Endodermal cell (in vitro differentiated cells): Measurements from ENCODE around the gene WDR86. TPM values are rescaled to one million over a fixed set of nuclear protein-coding genes. Genes with fewer than 3 reads are reported as not detected.
A peak's percentile ranks its signal among the peaks of the same experiment; 100 is the strongest.

Experiments used
- DNase-seq: peaks from one replicate; pipeline ENCODE4 v3.0.0-alpha.2; 2017
- H3K27ac ChIP-seq: 2 replicates; pipeline ENCODE4 v1.5.1; 2013; ENCODE audit warnings: mild to moderate bottlenecking, low read depth, low read length, moderate library complexity
- H3K27me3 ChIP-seq: 2 replicates; pipeline ENCODE4 v1.6.1; 2013; ENCODE audit warnings: mild to moderate bottlenecking, low read length, moderate library complexity; ENCODE audit not compliant: insufficient read depth, control insufficient read depth, poor library complexity, severe bottlenecking
- H3K36me3 ChIP-seq: 2 replicates; pipeline ENCODE4 v1.7.0; 2013; ENCODE audit warnings: mild to moderate bottlenecking, low read length, moderate library complexity; ENCODE audit not compliant: control insufficient read depth, insufficient read depth
- H3K4me1 ChIP-seq: one replicate; pipeline ENCODE4 v1.7.0; 2013; ENCODE audit warnings: low read length; ENCODE audit not compliant: control insufficient read depth, insufficient read depth
- H3K4me3 ChIP-seq: 2 replicates; pipeline ENCODE4 v1.5.1; 2013; ENCODE audit warnings: mild to moderate bottlenecking, low read length, moderate library complexity
- H3K9ac ChIP-seq: 2 replicates; pipeline ENCODE4 v1.6.1; 2013; ENCODE audit warnings: mild to moderate bottlenecking, low read length, moderate library complexity; ENCODE audit not compliant: poor library complexity, severe bottlenecking; ENCODE audit errors: extremely low read depth
- H3K9me3 ChIP-seq: 2 replicates; pipeline ENCODE4 v1.6.1; 2013; ENCODE audit warnings: mild to moderate bottlenecking, low read length, moderate library complexity; ENCODE audit not compliant: control insufficient read depth
- H3K27ac Mint-ChIP-seq: 2 replicates; pipeline ENCODE4 v1.8.0; 2020; ENCODE audit warnings: mixed read lengths
- H3K27me3 Mint-ChIP-seq: 2 replicates; pipeline ENCODE4 v1.8.0; 2021; ENCODE audit warnings: mild to moderate bottlenecking, mixed read lengths; ENCODE audit not compliant: insufficient read depth
- H3K36me3 Mint-ChIP-seq: 2 replicates; pipeline ENCODE4 v1.8.0; 2020; ENCODE audit warnings: low read depth, mixed read lengths
- H3K4me1 Mint-ChIP-seq: 2 replicates; pipeline ENCODE4 v1.8.0; 2020; ENCODE audit warnings: mixed read lengths
- H3K4me3 Mint-ChIP-seq: 2 replicates; pipeline ENCODE4 v1.8.0; 2020; ENCODE audit warnings: mild to moderate bottlenecking, moderate library complexity, mixed read lengths
- H3K9me3 Mint-ChIP-seq: 2 replicates; pipeline ENCODE4 v1.8.0; 2020; ENCODE audit warnings: mild to moderate bottlenecking, mixed read lengths
- CTCF ChIP-seq: fragments of 200-600 bp; sonication (generic); conservative IDR thresholded peaks from 2 replicates; pipeline ENCODE4 v1.5.0; 2021; ENCODE audit warnings: antibody characterized with exemption, mild to moderate bottlenecking
- WGBS, 2 experiments: methylation state at CpG; one replicate each; pipeline versions ENCODE4 v1.1.5 to v1.1.7; 2013; ENCODE audit warnings: missing lambda C conversion rate in 2 of 2, mixed read lengths in 1 of 2; ENCODE audit not compliant: insufficient coverage in 1 of 2, insufficient read length in 1 of 2; 5-methylcytosine and 5-hydroxymethylcytosine counted together
- total RNA-seq, 2 donors: library from RNA; stranded (reverse); fragmentation: NEBNext Ultra II Directional in 1 of 2; extraction: Animal tissue kit (Norgen Biotek cat#: 25700) in 1 of 2; gene quantifications; 2 replicates in 1 of 2; 3 replicates in 1 of 2; pipeline ENCODE4 v1.2.1, GENCODE V29; 2021

The WDR86 gene
- total RNA-seq, 2 donors from 2014 or later: 83.3 to 94.2 TPM

GRCh38 chr7:151410405-151411390 lies 860 bp upstream of the WDR86 start:
- H3K27me3 ChIP-seq: no peaks in the 10 kb centered on the region
- H3K27ac Mint-ChIP-seq: peak overlapping the region; percentile 61
- H3K4me1 ChIP-seq: peaks cover 12% of the 10 kb centered on the region
- H3K27ac ChIP-seq: no peak overlapping the region
- TF ChIP-seq CTCF: no peak
- no peaks in the 10 kb centered on the region for H3K9me3 ChIP-seq
- 21 to 29% methylated on average over 38 to 55 of the region's 55 CpGs for WGBS, 2 experiments
- H3K9ac ChIP-seq: peak overlapping the region; percentile 77
- peaks cover 37% of the 10 kb centered on the region for H3K36me3 Mint-ChIP-seq
- peaks cover 12% of the 10 kb centered on the region for H3K36me3 ChIP-seq
- H3K4me3 ChIP-seq: peak overlapping the region; percentile 92
- no peaks in the 10 kb centered on the region for H3K9me3 Mint-ChIP-seq
- peak; percentile 86 for DNase-seq
- H3K4me3 Mint-ChIP-seq: peak overlapping the region; percentile 76
- H3K4me1 Mint-ChIP-seq: peaks cover 28% of the 10 kb centered on the region
- H3K27me3 Mint-ChIP-seq: peaks cover 16% of the 10 kb centered on the region

DNA sequence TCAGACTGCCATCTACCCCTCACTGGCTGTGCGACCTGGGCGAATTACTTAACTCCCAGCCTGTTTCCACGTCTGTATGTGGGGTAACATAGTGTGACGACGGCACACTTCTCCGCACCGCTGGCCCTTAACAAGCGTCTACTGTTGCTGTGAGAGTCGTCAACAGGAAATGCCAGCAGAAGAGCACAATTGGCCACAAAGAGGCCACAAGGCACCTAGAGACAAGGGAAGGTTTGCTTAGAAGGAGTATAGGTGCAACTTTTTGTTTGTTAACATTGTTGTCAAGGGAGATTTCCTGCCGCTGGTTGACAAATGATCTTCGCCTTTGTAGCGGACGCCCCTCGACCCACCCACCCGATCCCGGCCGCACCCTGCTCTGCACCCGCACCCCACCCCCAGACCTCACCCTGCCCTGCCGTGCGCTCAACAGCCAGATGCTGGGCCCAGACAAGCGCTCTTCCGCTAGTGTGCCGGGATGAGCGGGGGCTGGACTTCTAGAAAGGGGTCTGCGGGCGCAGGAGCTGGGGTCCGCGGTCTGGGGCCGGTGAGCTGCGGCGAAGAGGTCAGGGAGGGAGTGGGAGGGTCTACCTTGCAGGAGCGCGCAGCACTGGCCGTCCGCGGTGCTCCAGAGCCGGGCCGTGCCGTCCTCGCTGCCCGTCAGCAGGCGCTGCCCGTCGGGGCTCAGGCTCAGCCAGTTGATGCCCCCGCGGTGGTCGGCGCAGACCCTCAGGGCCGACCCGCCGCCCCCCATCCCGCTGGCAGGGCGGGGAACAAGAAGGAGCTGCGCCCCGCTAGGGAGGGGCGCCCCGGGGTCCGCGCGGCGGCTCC lies 785 bp downstream of the WDR86 start:
- Histone ChIP-seq H3K4me3 (peak overlapping the region; percentile 92), H3K9me3 (no peaks in the 10 kb centered on the region), H3K36me3 (peaks cover 12% of the 10 kb centered on the region), H3K4me1 (peaks cover 12% of the 10 kb centered on the region), H3K27ac (no peak overlapping the region), H3K9ac (peak overlapping the region; percentile 77), H3K27me3 (no peaks in the 10 kb centered on the region)
- no peak for TF ChIP-seq CTCF
- Mint-ChIP-seq H3K27ac (peak overlapping the region; percentile 83), H3K9me3 (no peaks in the 10 kb centered on the region), H3K36me3 (peaks cover 39% of the 10 kb centered on the region), H3K27me3 (peaks cover 9% of the 10 kb centered on the region), H3K4me1 (peaks cover 30% of the 10 kb centered on the region), H3K4me3 (peak overlapping the region; percentile 76)
- DNase-seq: peak; percentile 83
- 2 to 3% methylated on average over 20 to 61 of the region's 61 CpGs for WGBS, 2 experiments

DNA sequence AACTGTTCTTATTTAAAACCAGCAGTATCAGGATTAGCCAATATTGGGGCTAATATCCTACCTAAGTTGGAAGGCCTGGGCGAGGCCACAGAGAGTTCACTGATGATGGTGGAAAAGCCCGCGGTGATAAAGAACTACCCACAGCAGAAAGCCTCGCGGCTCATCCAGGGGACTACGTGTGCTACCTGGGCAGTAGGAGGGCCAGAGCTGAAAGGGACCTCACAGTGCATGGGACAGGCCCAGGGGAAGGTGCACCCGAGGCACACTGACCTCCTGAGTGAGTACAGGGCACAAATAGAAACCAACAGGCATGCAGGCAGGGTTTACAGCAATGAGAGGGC lies 1.4 kb downstream of the WDR86 start:
- Histone ChIP-seq H3K4me3 (peak overlapping the region; percentile 92), H3K9me3 (no peaks in the 10 kb centered on the region), H3K27ac (no peak overlapping the region), H3K27me3 (no peaks in the 10 kb centered on the region), H3K9ac (peak overlapping the region; percentile 77), H3K4me1 (peaks cover 12% of the 10 kb centered on the region), H3K36me3 (peaks cover 12% of the 10 kb centered on the region)
- 74 to 83% methylated on average over 7 of the region's 7 CpGs for WGBS, 2 experiments
- Mint-ChIP-seq H3K4me3 (peak overlapping the region; percentile 76), H3K27me3 (peaks cover 9% of the 10 kb centered on the region), H3K9me3 (no peaks in the 10 kb centered on the region), H3K36me3 (peaks cover 39% of the 10 kb centered on the region), H3K27ac (peak overlapping the region; percentile 83), H3K4me1 (peaks cover 33% of the 10 kb centered on the region)
- no peak for TF ChIP-seq CTCF
- no peak for DNase-seq
